Fibroblast of lung (primary cell): ENCODE data around the gene FUT4. TPM values are rescaled to one million over a fixed set of nuclear protein-coding genes. Genes with fewer than 3 reads are reported as not detected.

ENCODE experiments used
- DNase-seq, 2 donors: peaks; one replicate each; pipeline versions ENCODE4 v3.0.0 to v3.0.0-alpha.2; 2010; ENCODE audit warnings: low read depth in 2 of 2
- H2AFZ ChIP-seq: 2 replicates; pipeline ENCODE4 v1.5.1; 2012; ENCODE audit warnings: low read length, control low read depth, inconsistent platforms
- H3K27ac ChIP-seq: 2 replicates; pipeline ENCODE4 v1.5.1; 2011; ENCODE audit warnings: low read length, control low read depth; ENCODE audit not compliant: insufficient read depth
- H3K27me3 ChIP-seq: 2 replicates; pipeline ENCODE4 v1.5.1; 2011; ENCODE audit warnings: mild to moderate bottlenecking, low read length; ENCODE audit not compliant: control insufficient read depth, insufficient read depth
- H3K36me3 ChIP-seq: 2 replicates; pipeline ENCODE4 v1.5.1; 2011; ENCODE audit warnings: low read length; ENCODE audit not compliant: control insufficient read depth, insufficient read depth
- H3K4me1 ChIP-seq: 2 replicates; pipeline ENCODE4 v1.5.1; 2011; ENCODE audit warnings: low read length; ENCODE audit not compliant: control insufficient read depth, insufficient read depth; ENCODE audit errors: extremely low read depth
- H3K4me2 ChIP-seq: 2 replicates; pipeline ENCODE4 v1.5.1; 2011; ENCODE audit warnings: low read length, control low read depth; ENCODE audit not compliant: insufficient read depth; ENCODE audit errors: extremely low read depth
- H3K4me3 ChIP-seq, 4 experiments: fragments of 200-600 bp in 1 of 4; sonication (generic) in 1 of 4; replicated peaks in 1 of 4; 2 replicates each; pipeline ENCODE4 v1.5.1; 2011 to 2016; ENCODE audit warnings: low read length in 4 of 4, low read depth in 3 of 4, mild to moderate bottlenecking in 3 of 4, control low read depth in 2 of 4, inconsistent platforms in 1 of 4, mixed read lengths in 1 of 4; ENCODE audit not compliant: insufficient read depth in 1 of 4; ENCODE audit errors: control extremely low read depth in 1 of 4
- H3K79me2 ChIP-seq: 2 replicates; pipeline ENCODE4 v1.5.1; 2012; ENCODE audit warnings: mild to moderate bottlenecking, low read length, inconsistent platforms; ENCODE audit not compliant: control insufficient read depth, insufficient read depth
- H3K9ac ChIP-seq: 2 replicates; pipeline ENCODE4 v1.5.1; 2011; ENCODE audit warnings: mild to moderate bottlenecking, low read length, control low read depth; ENCODE audit not compliant: insufficient read depth
- H3K9me3 ChIP-seq: 2 replicates; pipeline ENCODE4 v1.5.1; 2012; ENCODE audit warnings: low read depth, low read length; ENCODE audit not compliant: control insufficient read depth, insufficient read depth
- H4K20me1 ChIP-seq: 2 replicates; pipeline ENCODE4 v1.5.1; 2011; ENCODE audit warnings: low read length; ENCODE audit not compliant: control insufficient read depth, insufficient read depth; ENCODE audit errors: extremely low read depth
- CTCF ChIP-seq, 2 donors: IDR thresholded peaks in 1 of 2; conservative IDR thresholded peaks in 1 of 2; 1 replicate in 1 of 2; 2 replicates in 1 of 2; pipeline ENCODE4 v1.5.1; 2011 to 2012; ENCODE audit warnings: low read length in 2 of 2, control low read depth in 1 of 2, inconsistent platforms in 1 of 2, low read depth in 1 of 2, mild to moderate bottlenecking in 1 of 2
- EZH2 ChIP-seq: IDR thresholded peaks from 2 replicates; pipeline ENCODE4 v1.5.1; 2012; ENCODE audit warnings: low read length, control low read depth, mild to moderate bottlenecking; ENCODE audit errors: missing control alignments
- polyA plus RNA-seq, 2 donors: library from polyadenylated mRNA; depleted of rRNA in 1 of 2; stranded (reverse) in 1 of 2; unstranded in 1 of 2; fragments of >200 nt; gene quantifications; 2 replicates each; pipeline ENCODE4 v1.2.1, GENCODE V29; 2011 to 2012; ENCODE audit warnings: missing spikeins in 1 of 2
- total RNA-seq: library from RNA; depleted of rRNA; stranded (reverse); fragments of >200 nt; gene quantifications from 2 replicates; pipeline ENCODE4 v1.2.1, GENCODE V29; 2014

Gene FUT4
- total and polyA plus RNA-seq, 2 donors (not counting 1 experiment from before 2014, with no cell fraction given): 2.7 to 5.1 TPM

- Histone ChIP-seq H3K36me3 (no peaks in the 10 kb centered on the region), H3K9ac (no peak overlapping the region), H3K27ac (no peak overlapping the region), H2AFZ (no peak overlapping the region), H3K27me3 (no peaks in the 10 kb centered on the region), H3K4me1 (no peaks in the 10 kb centered on the region), H3K4me3 (no peak overlapping the region), H3K9me3 (no peaks in the 10 kb centered on the region), H3K79me2 (no peaks in the 10 kb centered on the region), H3K4me2 (no peak overlapping the region), H4K20me1 (no peaks in the 10 kb centered on the region)
- peak; percentile 62 to 79 for DNase-seq
- TF ChIP-seq EZH2: no peak
- no peak for TF ChIP-seq CTCF (conservative IDR thresholded peaks at IDR 0.05 in 1 of 2, IDR thresholded peaks at IDR 0.05 in 1 of 2; ENCODE audit: low read depth in 1 of 2, low read length in 2 of 2)
Measured at GRCh38 chr11:94525546-94526324, 18.0 kb upstream of the FUT4 start.

- Histone ChIP-seq H4K20me1 (no peaks in the 10 kb centered on the region), H3K27ac (no peak overlapping the region), H3K27me3 (no peaks in the 10 kb centered on the region), H2AFZ (no peak overlapping the region), H3K36me3 (no peaks in the 10 kb centered on the region), H3K9ac (no peak overlapping the region), H3K4me1 (no peaks in the 10 kb centered on the region), H3K4me2 (no peak overlapping the region), H3K4me3 (no peak overlapping the region), H3K79me2 (no peaks in the 10 kb centered on the region), H3K9me3 (no peaks in the 10 kb centered on the region)
- TF ChIP-seq EZH2 (no peak), CTCF (conservative IDR thresholded peaks at IDR 0.05 in 1 of 2, IDR thresholded peaks at IDR 0.05 in 1 of 2; ENCODE audit: low read depth in 1 of 2, low read length in 2 of 2) (no peak)
- no peak for DNase-seq
Measured at GRCh38 chr11:94526645-94527438, 16.9 kb upstream of the FUT4 start.

- H2AFZ ChIP-seq: no peak overlapping the region
- H3K79me2 ChIP-seq: no peaks in the 10 kb centered on the region
- no peak overlapping the region for H3K27ac ChIP-seq
- peak in 1 of 2 donors; percentile 29 for DNase-seq
- no peaks in the 10 kb centered on the region for H3K9me3 ChIP-seq
- no peak overlapping the region for H3K4me3 ChIP-seq
- H4K20me1 ChIP-seq: no peaks in the 10 kb centered on the region
- TF ChIP-seq EZH2 (no peak), CTCF (conservative IDR thresholded peaks at IDR 0.05 in 1 of 2, IDR thresholded peaks at IDR 0.05 in 1 of 2; ENCODE audit: low read depth in 1 of 2, low read length in 2 of 2) (no peak)
- H3K27me3 ChIP-seq: no peaks in the 10 kb centered on the region
- no peak overlapping the region for H3K9ac ChIP-seq
- H3K4me2 ChIP-seq: no peak overlapping the region
- H3K36me3 ChIP-seq: no peaks in the 10 kb centered on the region
- H3K4me1 ChIP-seq: no peaks in the 10 kb centered on the region
Measured at GRCh38 chr11:94528551-94528950, 15.2 kb upstream of the FUT4 start.
